ENCODE results near the gene TCHP. TPM values are rescaled to one million over a fixed set of nuclear protein-coding genes. Genes with fewer than 3 reads are reported as not detected.
A peak's percentile ranks its signal among the peaks of the same experiment; 100 is the strongest.

Gene TCHP
- total and polyA plus RNA-seq, 2 of the 13 experiments (the other 11 are each of a cell fraction or from before 2014, with no cell fraction given), result 6.7 to 12.2 TPM

GRCh38 chr12:109944561-109945359, 44.7 kb downstream of the TCHP start (continued):
- TF ChIP-seq ASH2L (IDR thresholded peaks at IDR 0.05; ENCODE audit: insufficient read length, low read depth, low read length) (peak; percentile 28), DPF2 (CRISPR knock-in tag; IDR thresholded peaks at IDR 0.05; ENCODE audit: borderline replicate concordance, low read depth) (no peak), EEA1 (CRISPR knock-in tag; IDR thresholded peaks at IDR 0.05; ENCODE audit: borderline replicate concordance) (no peak), SOX5 (CRISPR knock-in tag; IDR thresholded peaks at IDR 0.05; ENCODE audit: borderline replicate concordance) (no peak), ZNF713 (CRISPR knock-in tag; IDR thresholded peaks at IDR 0.05) (no peak), ZFP36L1 (CRISPR knock-in tag; IDR thresholded peaks at IDR 0.05) (no peak), ZNF264 (CRISPR knock-in tag; IDR thresholded peaks at IDR 0.05) (no peak), ZNF18 (CRISPR knock-in tag; IDR thresholded peaks at IDR 0.05; ENCODE audit: insufficient replicate concordance) (no peak), GFI1 (CRISPR knock-in tag; IDR thresholded peaks at IDR 0.05; ENCODE audit: borderline replicate concordance) (no peak), MLLT10 (CRISPR knock-in tag; IDR thresholded peaks at IDR 0.05) (no peak), KIAA2018 (CRISPR knock-in tag; IDR thresholded peaks at IDR 0.05; ENCODE audit: borderline replicate concordance) (no peak), SOX13 (IDR thresholded peaks at IDR 0.05) (no peak), SOX13 (CRISPR knock-in tag; conservative IDR thresholded peaks at IDR 0.05 in 1 of 2, IDR thresholded peaks at IDR 0.05 in 1 of 2) (no peak), DRAP1 (CRISPR knock-in tag; IDR thresholded peaks at IDR 0.05) (no peak), RAD51 (IDR thresholded peaks at IDR 0.05; ENCODE audit: borderline replicate concordance) (no peak), SOX6 (IDR thresholded peaks at IDR 0.05) (no peak), SOX6 (CRISPR knock-in tag; IDR thresholded peaks at IDR 0.05) (no peak), NR2C2 (CRISPR knock-in tag; IDR thresholded peaks at IDR 0.05; ENCODE audit: borderline replicate concordance) (no peak), ZNF782 (CRISPR knock-in tag; IDR thresholded peaks at IDR 0.05; ENCODE audit: borderline replicate concordance) (no peak), NFIB (CRISPR knock-in tag; IDR thresholded peaks at IDR 0.05; ENCODE audit: borderline replicate concordance) (no peak)

All from HepG2 (cell line).